GM12892 (cell line): ENCODE measurements around the gene ETFDH.

Experiments used
- POLR2A ChIP-seq: IDR thresholded peaks from 2 replicates; pipeline ENCODE4 v1.6.1; 2011; ENCODE audit warnings: low read depth, low read length, control low read depth
- POLR2AphosphoS5 ChIP-seq: IDR thresholded peaks from 2 replicates; pipeline ENCODE4 v1.6.1; 2011; ENCODE audit warnings: low read depth, low read length, control low read depth
- TAF1 ChIP-seq: IDR thresholded peaks from 2 replicates; pipeline ENCODE4 v1.6.1; 2011; ENCODE audit warnings: low read depth, mild to moderate bottlenecking, control low read depth, low read length, borderline replicate concordance

DNA sequence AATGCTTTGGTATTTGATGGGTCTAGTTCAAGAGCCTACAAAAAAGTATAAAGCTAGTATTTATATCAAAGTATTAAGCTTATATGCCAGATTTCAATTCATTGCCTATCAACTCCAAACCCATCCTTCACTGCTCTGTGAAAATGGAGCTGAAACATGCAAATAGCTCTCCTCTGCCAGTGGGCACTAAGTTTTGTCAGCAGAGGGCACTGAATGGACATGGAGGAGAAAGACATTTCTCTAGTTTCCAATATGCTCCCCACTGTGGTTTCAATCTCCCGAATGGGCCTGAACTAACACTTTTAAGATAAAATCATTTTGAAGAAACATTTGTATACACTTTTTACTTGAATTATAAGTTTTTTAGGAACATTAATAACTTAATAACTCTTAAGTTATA is 38.7 kb downstream of the ETFDH start:
- TF ChIP-seq POLR2A (no peak), POLR2AphosphoS5 (no peak), TAF1 (no peak)
